Measurements from ENCODE around the gene ZBTB8OS.

Gene ZBTB8OS

GRCh38 chr1:32609180-32609579 lies 41.2 kb downstream of the ZBTB8OS start (continued):
- TF ChIP-seq ZIC2 (tag by site-specific recombination; IDR thresholded peaks at IDR 0.05) (no peak), ZNF518A (tag by site-specific recombination; conservative IDR thresholded peaks at IDR 0.05; ENCODE audit: low read depth) (peak; percentile 97)

GRCh38 chr1:32606565-32607371 lies 43.6 kb downstream of the ZBTB8OS start:
- no peak overlapping the region for H3K4me3 ChIP-seq (ENCODE audit: low read depth, low read length)
- TF ChIP-seq ZBTB20 (tag by site-specific recombination; IDR thresholded peaks at IDR 0.05) (peak; percentile 30; the same call in 1 of the 2 replicates), ZBTB7A (tag by site-specific recombination; IDR thresholded peaks at IDR 0.05; ENCODE audit: low read depth) (no peak), ZIC2 (tag by site-specific recombination; IDR thresholded peaks at IDR 0.05) (0 out of 2 replicates have a peak, but pooled peaks have one; percentile 8)
- CTCF ChIA-PET, result interaction anchor here (1.5 kb wide), 1 partner anchor 158 kb away, joined by 4 read pairs; no protein-coding TSS in a partner anchor
- no peak overlapping the region for H3K27ac ChIP-seq (ENCODE audit: extremely low read depth, low read depth, low read length)
- H3K9me3 ChIP-seq (ENCODE audit: control insufficient read depth, insufficient read depth, low read depth, low read length), result no peaks in the 10 kb centered on the region
- H3K36me3 ChIP-seq (ENCODE audit: control insufficient read depth in 2 of 2, insufficient read depth in 1 of 2, low read length in 2 of 2), result peaks cover 0 to 18% of the 10 kb centered on the region in 2 experiments; a peak in 2 of 3 replicates
- POLR2A ChIA-PET, result no interaction called here
- no peaks in the 10 kb centered on the region for H3K4me1 ChIP-seq (ENCODE audit: control insufficient read depth, insufficient read depth, low read length)

GRCh38 chr1:32605711-32606424 lies 44.5 kb downstream of the ZBTB8OS start:
- TF ChIP-seq HIC1 (tag by site-specific recombination; IDR thresholded peaks at IDR 0.05) (0 out of 2 replicates have a peak, but pooled peaks have one; percentile 14), ZNF488 (tag by site-specific recombination; IDR thresholded peaks at IDR 0.05) (no peak)
- ChIA-PET CTCF (interaction anchor here (1.5 kb wide), 1 partner anchor 157 kb away, joined by 4 read pairs; no protein-coding TSS in a partner anchor), POLR2A (no interaction called here)
- Histone ChIP-seq H3K4me1 (ENCODE audit: control insufficient read depth, insufficient read depth, low read length) (no peaks in the 10 kb centered on the region), H3K4me3 (ENCODE audit: low read depth, low read length) (no peak overlapping the region), H3K9me3 (ENCODE audit: control insufficient read depth, insufficient read depth, low read depth, low read length) (no peaks in the 10 kb centered on the region), H3K36me3 (ENCODE audit: control insufficient read depth in 2 of 2, insufficient read depth in 1 of 2, low read length in 2 of 2) (peaks cover 0 to 18% of the 10 kb centered on the region in 2 experiments; a peak in 2 of 3 replicates), H3K27ac (ENCODE audit: extremely low read depth, low read depth, low read length) (no peak overlapping the region)

GRCh38 chr1:32600034-32600433 lies 50.3 kb downstream of the ZBTB8OS start:
- no peak overlapping the region for H3K4me3 ChIP-seq (ENCODE audit: low read depth, low read length)
- H3K4me1 ChIP-seq (ENCODE audit: control insufficient read depth, insufficient read depth, low read length), result no peaks in the 10 kb centered on the region
- no peaks in the 10 kb centered on the region for H3K9me3 ChIP-seq (ENCODE audit: control insufficient read depth, insufficient read depth, low read depth, low read length)
- no peak overlapping the region for H3K27ac ChIP-seq (ENCODE audit: extremely low read depth, low read depth, low read length)
- H3K36me3 ChIP-seq (ENCODE audit: control insufficient read depth in 2 of 2, insufficient read depth in 1 of 2, low read length in 2 of 2), result peaks cover 17 to 34% of the 10 kb centered on the region in 2 experiments
- CTCF ChIA-PET, result no interaction called here
- POLR2A ChIA-PET, result no interaction called here
- TF ChIP-seq ZNF530 (tag by site-specific recombination; IDR thresholded peaks at IDR 0.05; ENCODE audit: low read depth) (no peak), INSM2 (tag by site-specific recombination; IDR thresholded peaks at IDR 0.05) (no peak), ZNF776 (tag by site-specific recombination; IDR thresholded peaks at IDR 0.05; ENCODE audit: borderline replicate concordance) (no peak), ZNF23 (tag by site-specific recombination; IDR thresholded peaks at IDR 0.05; ENCODE audit: borderline replicate concordance) (no peak), ZNF157 (tag by site-specific recombination; IDR thresholded peaks at IDR 0.05) (no peak), ZNF623 (tag by site-specific recombination; IDR thresholded peaks at IDR 0.05) (no peak), ZNF830 (tag by site-specific recombination; IDR thresholded peaks at IDR 0.05; ENCODE audit: low read depth) (no peak), ZNF155 (tag by site-specific recombination; IDR thresholded peaks at IDR 0.05) (no peak), BCL11A (tag by site-specific recombination; IDR thresholded peaks at IDR 0.05; ENCODE audit: low read depth) (no peak), ZIC2 (tag by site-specific recombination; IDR thresholded peaks at IDR 0.05) (no peak), ZFHX2 (tag by site-specific recombination; conservative IDR thresholded peaks at IDR 0.05) (no peak), ZNF707 (tag by site-specific recombination; IDR thresholded peaks at IDR 0.05) (no peak)
